Uterus (tissue), 4 donors: Measurements from ENCODE around the gene NDUFS6. TPM values are rescaled to one million over a fixed set of nuclear protein-coding genes. Genes with fewer than 3 reads are reported as not detected.

Source experiments
- DNase-seq, 2 donors: peaks; one replicate each; pipeline ENCODE4 v3.0.0-alpha.2; 2019 to 2020
- H3K27ac ChIP-seq, 2 donors: fragments of 200-600 bp; sonication (generic); 1 replicate in 1 of 2; 2 replicates in 1 of 2; pipeline ENCODE4 v1.5.1; 2016 to 2018
- H3K27me3 ChIP-seq, 2 donors: fragments of 200-600 bp; sonication (generic); one replicate each; pipeline ENCODE4 v1.5.1; 2018 to 2019; ENCODE audit warnings: control low read depth in 1 of 2
- H3K36me3 ChIP-seq, 2 donors: fragments of 200-600 bp; sonication (generic); one replicate each; pipeline ENCODE4 v1.5.1; 2019; ENCODE audit warnings: control low read depth in 1 of 2
- H3K4me1 ChIP-seq, 2 donors: fragments of 200-600 bp; sonication (generic); one replicate each; pipeline ENCODE4 v1.5.1; 2018 to 2019; ENCODE audit warnings: control low read depth in 1 of 2
- H3K4me3 ChIP-seq, 2 donors: fragments of 200-600 bp; sonication (generic); 1 replicate in 1 of 2; 2 replicates in 1 of 2; pipeline ENCODE4 v1.5.1; 2018 to 2019; ENCODE audit warnings: mild to moderate bottlenecking in 1 of 2
- H3K9me3 ChIP-seq, 2 donors: fragments of 200-600 bp; sonication (generic); one replicate each; pipeline ENCODE4 v1.5.1; 2019; ENCODE audit warnings: control low read depth in 1 of 2
- CTCF ChIP-seq, 4 experiments: fragments of 200-600 bp in 2 of 4; fragments of 450-650 bp in 2 of 4; sonication (generic) in 2 of 4; IDR thresholded peaks; one replicate each; pipeline ENCODE4 v1.5.1; 2016 to 2019; ENCODE audit warnings: antibody characterized with exemption in 4 of 4, mild to moderate bottlenecking in 2 of 4, moderate library complexity in 1 of 4
- POLR2A ChIP-seq, 2 donors: fragments of 450-650 bp; IDR thresholded peaks; one replicate each; pipeline ENCODE4 v1.6.1; 2016; ENCODE audit warnings: antibody characterized with exemption in 2 of 2, mild to moderate bottlenecking in 1 of 2, moderate library complexity in 1 of 2
- intact Hi-C: fragments of 100-400 bp; cut with DNase I; formaldehyde crosslinking; loops from one replicate; pipeline ENCODE4 v1.15.1; 2023; ENCODE audit warnings: low total_unique reads
- total RNA-seq, 4 donors: library from RNA; depleted of rRNA in 3 of 4; stranded (reverse); fragments of >200 nt in 3 of 4; gene quantifications; one replicate each; pipeline versions ENCODE4 v1.1.0 to v1.2.4, GENCODE V29; 2014 to 2023
- donor health status: DM: yes; HTN: yes; CAD: no.

NDUFS6 gene
- total RNA-seq, 4 donors from 2014 or later, result 8.5 to 17.9 (median 14.6) TPM

- H3K36me3 ChIP-seq, result no peaks in the 10 kb centered on the region
- no peaks in the 10 kb centered on the region for H3K9me3 ChIP-seq
- TF ChIP-seq CTCF (IDR thresholded peaks at IDR 0.05), result no peak
- TF ChIP-seq POLR2A (IDR thresholded peaks at IDR 0.05), result no peak
- intact Hi-C loops, result no loop called here
- no peak overlapping the region for H3K27ac ChIP-seq
- no peaks in the 10 kb centered on the region for H3K4me1 ChIP-seq
- H3K27me3 ChIP-seq, result no peaks in the 10 kb centered on the region
- H3K4me3 ChIP-seq, result no peak overlapping the region
- peak in 1 of 2 donors; percentile 4 for DNase-seq
These were observed 46.5 kb upstream of the NDUFS6 start for GRCh38 chr5:1754531-1755220.

- intact Hi-C loops, result no loop called here
- Histone ChIP-seq H3K4me3 (no peak overlapping the region), H3K36me3 (no peaks in the 10 kb centered on the region), H3K9me3 (no peaks in the 10 kb centered on the region), H3K4me1 (no peaks in the 10 kb centered on the region), H3K27me3 (no peaks in the 10 kb centered on the region), H3K27ac (no peak overlapping the region)
- DNase-seq, result peak in 1 of 2 donors; percentile 1
- TF ChIP-seq POLR2A (IDR thresholded peaks at IDR 0.05), result no peak
- TF ChIP-seq CTCF (IDR thresholded peaks at IDR 0.05), result no peak
These were observed 45.8 kb upstream of the NDUFS6 start for GRCh38 chr5:1755321-1755949.

- intact Hi-C loops, result no loop called here
- no peak overlapping the region for H3K4me3 ChIP-seq
- H3K9me3 ChIP-seq, result no peaks in the 10 kb centered on the region
- H3K36me3 ChIP-seq, result no peaks in the 10 kb centered on the region
- H3K27me3 ChIP-seq, result no peaks in the 10 kb centered on the region
- TF ChIP-seq CTCF (IDR thresholded peaks at IDR 0.05) (no peak), POLR2A (IDR thresholded peaks at IDR 0.05) (no peak)
- no peaks in the 10 kb centered on the region for H3K4me1 ChIP-seq
- H3K27ac ChIP-seq, result no peak overlapping the region
- DNase-seq, result no peak
These were observed 44.7 kb upstream of the NDUFS6 start for GRCh38 chr5:1756481-1756880.

GRCh38 chr5:1757511-1757910 lies 43.7 kb upstream of the NDUFS6 start:
- no peak for TF ChIP-seq CTCF (IDR thresholded peaks at IDR 0.05)
- TF ChIP-seq POLR2A (IDR thresholded peaks at IDR 0.05), result no peak
- H3K27ac ChIP-seq, result no peak overlapping the region
- H3K4me1 ChIP-seq, result no peaks in the 10 kb centered on the region
- H3K27me3 ChIP-seq, result no peaks in the 10 kb centered on the region
- H3K4me3 ChIP-seq, result no peak overlapping the region
- H3K36me3 ChIP-seq, result no peaks in the 10 kb centered on the region
- no peaks in the 10 kb centered on the region for H3K9me3 ChIP-seq
- DNase-seq, result peak in 1 of 2 donors; percentile 2
- intact Hi-C loops, result no loop called here

GRCh38 chr5:1758574-1758973 lies 42.6 kb upstream of the NDUFS6 start:
- no peaks in the 10 kb centered on the region for H3K36me3 ChIP-seq
- no peaks in the 10 kb centered on the region for H3K27me3 ChIP-seq
- intact Hi-C loops, result no loop called here
- no peak overlapping the region for H3K27ac ChIP-seq
- no peaks in the 10 kb centered on the region for H3K9me3 ChIP-seq
- DNase-seq, result no peak
- TF ChIP-seq CTCF (IDR thresholded peaks at IDR 0.05), result no peak
- H3K4me3 ChIP-seq, result no peak overlapping the region
- no peaks in the 10 kb centered on the region for H3K4me1 ChIP-seq
